Rectal smooth muscle tissue (tissue), 1 donor: Measurements from ENCODE around the gene AK2.

Source experiments
- H3K27ac ChIP-seq: one replicate; pipeline ENCODE4 v1.7.0; 2013; ENCODE audit warnings: low read depth, low read length, inconsistent platforms
- H3K27me3 ChIP-seq: one replicate; pipeline ENCODE4 v1.7.0; 2013; ENCODE audit warnings: low read length; ENCODE audit not compliant: control insufficient read depth, insufficient read depth
- H3K36me3 ChIP-seq: one replicate; pipeline ENCODE4 v1.7.0; 2013; ENCODE audit warnings: low read length; ENCODE audit not compliant: control insufficient read depth, insufficient read depth
- H3K4me1 ChIP-seq: one replicate; pipeline ENCODE4 v1.7.0; 2013; ENCODE audit warnings: low read length; ENCODE audit not compliant: control insufficient read depth, insufficient read depth
- H3K4me3 ChIP-seq: one replicate; pipeline ENCODE4 v1.7.0; 2013; ENCODE audit warnings: low read length
- H3K9ac ChIP-seq: one replicate; pipeline ENCODE4 v1.7.0; 2013; ENCODE audit warnings: low read length

The AK2 gene

DNA sequence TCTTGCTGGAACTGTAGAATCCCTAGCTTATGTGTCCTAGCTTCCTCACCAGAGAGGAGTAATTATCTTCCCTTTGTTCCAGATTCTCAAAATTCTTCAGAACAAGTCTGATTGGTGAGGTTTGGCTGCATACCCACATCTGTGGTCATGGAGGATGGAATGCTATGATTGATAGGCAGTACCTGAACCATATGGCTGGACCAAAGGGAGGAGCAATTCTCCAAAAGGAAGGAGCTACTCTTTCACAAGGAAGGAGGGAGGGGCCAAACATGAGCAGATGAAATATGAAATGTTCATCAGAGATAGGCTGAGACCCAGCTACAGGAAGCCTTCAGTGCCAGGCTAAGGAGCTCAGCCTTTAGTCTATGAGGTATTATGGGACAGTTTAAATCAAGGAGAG is 67.1 kb downstream of the AK2 start:
- no peaks in the 10 kb centered on the region for H3K36me3 ChIP-seq
- no peak overlapping the region for H3K4me3 ChIP-seq
- no peak overlapping the region for H3K27ac ChIP-seq
- H3K27me3 ChIP-seq = peaks cover 2% of the 10 kb centered on the region
- H3K9ac ChIP-seq = no peak overlapping the region
- peaks cover 2% of the 10 kb centered on the region for H3K4me1 ChIP-seq

DNA sequence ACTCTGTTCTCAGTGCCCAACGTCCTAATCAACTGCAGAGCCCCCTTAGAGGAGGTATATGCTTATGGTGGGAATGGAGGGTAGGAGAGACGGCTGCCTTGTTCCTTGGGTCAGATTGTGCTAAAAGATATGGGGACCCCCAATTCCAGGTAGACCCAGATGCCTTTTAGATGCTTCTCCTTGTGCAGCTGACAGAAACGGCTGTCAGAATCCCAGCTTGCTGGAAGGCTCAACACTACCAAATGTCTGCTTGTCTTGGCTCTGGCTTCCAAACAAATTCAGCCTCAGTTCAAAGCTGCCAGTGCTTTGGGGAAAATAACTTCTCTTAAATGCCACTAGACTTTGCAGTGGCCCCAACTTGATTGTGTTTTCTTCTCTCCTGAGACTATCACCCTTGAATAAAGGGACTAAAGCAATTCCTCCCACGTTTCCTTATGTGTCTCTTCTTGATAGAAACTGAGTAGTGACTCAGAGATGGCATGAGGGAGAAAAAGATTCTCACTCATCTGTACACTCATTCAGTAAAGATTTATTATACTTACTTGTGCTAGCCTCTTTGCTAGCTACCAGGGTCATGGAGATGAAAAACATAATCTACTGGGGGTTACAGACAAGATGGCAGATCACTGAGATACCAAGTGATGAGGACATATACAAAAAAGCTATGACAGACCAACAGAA is 68.7 kb downstream of the AK2 start:
- Histone ChIP-seq H3K4me1 (peaks cover 2% of the 10 kb centered on the region), H3K27ac (no peak overlapping the region), H3K4me3 (no peak overlapping the region), H3K27me3 (peaks cover 2% of the 10 kb centered on the region), H3K36me3 (no peaks in the 10 kb centered on the region), H3K9ac (no peak overlapping the region)

DNA sequence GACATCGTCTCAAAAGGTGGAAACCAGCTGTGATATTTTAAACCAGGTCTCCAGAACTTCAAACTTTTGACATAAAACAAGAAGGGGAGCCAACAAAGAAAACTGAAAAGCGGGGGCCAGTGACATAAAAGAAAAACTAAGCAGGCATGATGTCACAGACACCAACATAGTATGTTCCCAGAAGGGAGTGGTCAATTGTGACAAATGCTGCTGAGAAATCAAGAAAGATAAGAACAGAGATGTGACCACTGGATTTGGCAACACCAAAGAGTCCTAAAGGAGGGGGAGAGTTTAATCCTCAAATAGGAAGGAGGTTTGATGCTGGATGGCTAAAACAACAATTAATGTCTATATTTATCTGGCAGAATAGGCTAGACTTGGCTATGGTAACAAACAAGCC is 69.8 kb downstream of the AK2 start:
- Histone ChIP-seq H3K36me3 (no peaks in the 10 kb centered on the region), H3K27me3 (no peaks in the 10 kb centered on the region), H3K4me3 (no peak overlapping the region), H3K4me1 (peaks cover 3% of the 10 kb centered on the region), H3K27ac (no peak overlapping the region), H3K9ac (no peak overlapping the region)

DNA sequence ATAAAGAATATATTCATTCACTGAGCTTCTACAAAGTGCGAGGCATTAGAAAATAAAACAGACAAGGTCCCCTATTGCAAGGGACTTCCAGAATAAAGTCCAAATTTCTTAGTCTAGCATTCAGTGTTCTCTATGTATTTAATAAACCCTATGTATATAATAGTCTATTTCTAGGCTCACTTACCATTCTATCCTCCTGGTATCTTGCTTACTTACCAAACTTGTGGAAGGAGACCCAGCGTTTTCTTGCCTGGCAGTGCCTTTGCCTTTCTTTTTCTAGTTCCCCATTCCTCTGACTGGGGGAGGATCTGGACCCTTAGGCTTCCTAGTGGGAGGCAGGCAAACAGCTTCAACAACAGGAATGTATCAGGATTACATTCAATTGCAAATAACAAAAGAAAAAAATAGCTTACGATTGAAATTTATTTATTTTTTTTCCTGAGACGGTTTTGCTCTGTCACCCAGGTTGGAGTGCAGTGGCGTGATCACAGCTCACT is 71.4 kb downstream of the AK2 start:
- H3K27ac ChIP-seq = peak overlapping the region; percentile 94
- H3K36me3 ChIP-seq = no peaks in the 10 kb centered on the region
- H3K27me3 ChIP-seq = no peaks in the 10 kb centered on the region
- peak overlapping the region; percentile 48 for H3K4me3 ChIP-seq
- H3K9ac ChIP-seq = no peak overlapping the region
- peaks cover 3% of the 10 kb centered on the region for H3K4me1 ChIP-seq

DNA sequence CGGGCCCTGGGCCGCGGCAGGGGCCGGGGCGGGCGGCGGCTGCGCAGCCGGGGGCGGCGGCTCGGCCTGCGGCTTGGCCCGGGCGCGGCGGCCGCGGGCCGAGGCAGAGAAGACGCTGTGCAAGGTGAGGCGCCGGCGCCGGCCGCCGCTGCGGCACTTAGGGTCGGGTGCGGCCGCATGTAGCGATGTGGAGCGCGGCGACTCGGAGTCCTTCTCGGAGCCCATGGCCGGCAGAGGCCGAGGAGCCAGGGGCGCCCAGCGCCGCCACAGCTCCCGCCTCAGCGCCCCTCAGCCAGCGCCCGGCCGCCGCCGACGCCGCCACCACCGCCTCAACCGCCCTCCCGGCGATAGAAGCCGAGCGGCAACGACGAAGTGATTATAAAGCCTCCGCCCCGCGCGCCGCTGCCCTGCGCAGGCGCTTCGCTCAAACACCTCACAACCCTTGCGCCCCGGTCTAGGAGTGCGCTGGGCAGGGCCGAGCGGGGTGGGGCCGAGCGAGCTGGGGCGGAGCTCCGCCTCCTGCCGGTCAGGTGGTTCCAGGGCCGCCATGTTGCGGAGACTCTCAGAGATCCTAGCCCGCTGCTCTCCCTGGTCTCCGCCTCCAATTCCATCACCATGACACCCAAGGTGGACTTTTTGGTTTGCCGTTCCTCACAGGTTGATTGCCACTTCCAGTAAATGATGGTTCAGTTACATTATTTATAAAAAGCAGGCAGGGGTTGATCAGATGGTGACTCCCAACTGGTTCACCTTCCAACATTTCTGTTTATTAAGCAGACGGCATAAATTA is 72.0 kb downstream of the AK2 start, which contains the start of gene RNF19B:
Gene RNF19B, minus strand, starts transcription at position 349 of the 790 bp plus-strand sequence. Its CDS starts 124 bp downstream, at position 225.
- no peaks in the 10 kb centered on the region for H3K27me3 ChIP-seq
- H3K36me3 ChIP-seq = no peaks in the 10 kb centered on the region
- peak within 1 kb of the TSS; percentile 57 for H3K9ac ChIP-seq
- peak within 1 kb of the TSS; percentile 90 for H3K4me3 ChIP-seq
- peaks cover 3% of the 10 kb centered on the region for H3K4me1 ChIP-seq
- H3K27ac ChIP-seq = peak within 1 kb of the TSS; percentile 94

DNA sequence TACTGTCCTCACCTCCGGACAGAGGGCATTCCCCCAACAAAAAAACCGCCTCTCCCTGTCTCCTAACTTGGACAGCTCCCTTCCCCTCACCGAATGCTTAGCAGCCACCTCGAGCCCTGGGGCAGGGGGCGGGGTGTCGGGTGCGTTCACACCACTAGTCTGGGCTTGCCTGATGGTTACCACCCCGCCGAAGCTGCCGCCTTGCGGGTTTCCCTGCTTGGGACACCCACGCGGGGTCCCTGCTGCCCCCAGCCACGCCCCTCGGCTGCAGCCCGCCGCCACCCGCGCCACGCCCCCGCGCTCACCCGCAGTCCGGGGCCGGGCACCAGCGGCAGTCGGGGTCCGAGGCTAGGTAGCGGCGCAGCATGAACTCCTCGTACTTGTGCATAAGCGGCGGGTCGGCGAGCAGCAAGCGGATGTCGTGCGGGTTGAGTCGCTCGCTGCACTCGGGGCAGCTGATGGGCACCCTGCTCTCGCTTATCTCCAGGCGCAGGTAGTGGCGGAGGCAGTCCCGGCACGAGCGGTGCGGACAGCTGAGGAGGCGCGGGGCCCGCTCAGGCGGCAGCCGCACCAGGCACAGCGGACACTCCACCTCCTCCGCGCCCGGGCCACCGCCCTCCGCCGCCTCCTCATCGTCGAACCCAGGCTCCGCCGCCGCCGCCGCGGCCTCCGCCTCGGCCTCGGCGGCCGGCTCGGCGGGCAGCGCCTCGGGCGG is 72.8 kb downstream of the AK2 start:
- peaks cover 3% of the 10 kb centered on the region for H3K4me1 ChIP-seq
- H3K27ac ChIP-seq = peak overlapping the region; percentile 86
- H3K36me3 ChIP-seq = no peaks in the 10 kb centered on the region
- H3K27me3 ChIP-seq = no peaks in the 10 kb centered on the region
- H3K9ac ChIP-seq = peak overlapping the region; percentile 57
- peak overlapping the region; percentile 90 for H3K4me3 ChIP-seq

DNA sequence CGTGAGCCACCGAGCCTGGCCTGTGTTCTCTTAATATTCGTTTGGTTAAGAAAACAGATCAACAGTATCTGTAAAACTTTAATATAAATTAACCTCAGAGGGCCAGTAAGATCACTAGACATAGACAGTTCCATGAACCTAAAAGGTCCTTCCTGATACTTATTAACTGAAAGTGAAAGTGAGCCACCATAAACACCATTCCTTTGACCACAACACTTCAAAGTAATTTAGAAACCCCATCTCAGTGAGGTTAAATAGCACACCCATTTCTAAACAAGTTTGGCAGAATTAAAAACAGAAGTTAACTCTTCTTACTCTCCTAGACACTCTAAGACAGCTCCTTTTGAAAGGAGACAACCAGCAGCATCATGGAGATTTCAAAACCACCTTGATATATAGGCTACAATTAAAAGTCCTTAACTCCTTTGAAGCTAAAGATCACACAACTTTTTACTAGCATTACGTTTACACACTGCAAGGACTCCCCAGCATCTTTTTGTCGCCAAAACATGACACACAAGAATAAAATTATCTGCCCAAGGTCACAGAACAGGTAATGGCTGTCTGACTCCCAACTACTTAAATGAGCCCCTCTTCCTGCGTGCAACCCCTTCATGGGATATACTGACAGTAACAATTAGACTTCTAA is 74.3 kb downstream of the AK2 start:
- H3K4me1 ChIP-seq = peaks cover 3% of the 10 kb centered on the region
- no peaks in the 10 kb centered on the region for H3K36me3 ChIP-seq
- no peak overlapping the region for H3K27ac ChIP-seq
- H3K4me3 ChIP-seq = peak overlapping the region; percentile 90
- no peak overlapping the region for H3K9ac ChIP-seq
- no peaks in the 10 kb centered on the region for H3K27me3 ChIP-seq

DNA sequence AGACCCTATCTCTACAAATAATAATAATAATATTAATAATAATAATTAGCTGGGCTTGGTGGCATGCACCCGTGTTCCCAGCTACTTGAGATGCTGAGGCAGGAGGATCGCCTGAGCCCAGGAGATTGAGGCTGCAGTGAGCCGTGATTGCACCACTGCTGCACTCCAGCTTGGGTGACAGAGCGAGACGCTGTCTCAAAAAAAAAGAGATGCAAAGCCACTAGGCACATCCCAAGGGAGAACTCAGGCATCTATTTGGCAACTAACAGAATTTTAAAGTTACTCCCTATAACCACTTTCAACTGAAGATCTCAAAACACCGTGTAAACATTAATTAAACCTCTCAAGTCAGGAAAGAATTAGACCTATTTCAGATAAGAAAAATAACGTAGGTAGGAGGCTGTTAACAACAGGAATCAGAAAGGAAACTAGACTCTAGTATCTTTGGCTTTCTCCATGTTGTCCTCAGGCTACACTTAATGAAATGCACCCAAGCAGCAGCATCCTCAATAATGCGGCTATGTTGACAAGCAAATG is 75.8 kb downstream of the AK2 start:
- H3K4me3 ChIP-seq = no peak overlapping the region
- H3K27me3 ChIP-seq = no peaks in the 10 kb centered on the region
- H3K27ac ChIP-seq = no peak overlapping the region
- H3K9ac ChIP-seq = no peak overlapping the region
- peaks cover 3% of the 10 kb centered on the region for H3K4me1 ChIP-seq
- no peaks in the 10 kb centered on the region for H3K36me3 ChIP-seq

DNA sequence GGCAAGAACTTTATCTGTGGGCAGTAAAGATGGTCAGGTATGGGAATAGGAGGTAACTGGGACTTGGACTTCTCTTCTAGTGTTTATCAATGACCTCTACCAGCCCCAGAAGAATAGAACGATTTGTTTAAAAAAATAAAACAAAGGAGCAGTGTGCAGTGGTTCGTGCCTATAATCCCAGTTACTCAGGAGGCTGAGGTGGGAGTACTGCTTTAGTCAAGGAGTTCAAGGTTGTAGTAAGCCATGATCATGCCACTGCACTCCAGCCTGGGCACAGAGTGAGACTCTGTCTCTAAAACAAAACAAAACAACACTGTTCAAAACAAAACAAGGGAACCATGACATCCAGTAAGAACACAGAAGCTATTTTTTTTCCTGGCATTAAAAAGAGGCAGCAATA is 76.3 kb downstream of the AK2 start:
- Histone ChIP-seq H3K36me3 (no peaks in the 10 kb centered on the region), H3K4me3 (no peak overlapping the region), H3K4me1 (peaks cover 3% of the 10 kb centered on the region), H3K27ac (no peak overlapping the region), H3K9ac (no peak overlapping the region), H3K27me3 (no peaks in the 10 kb centered on the region)

DNA sequence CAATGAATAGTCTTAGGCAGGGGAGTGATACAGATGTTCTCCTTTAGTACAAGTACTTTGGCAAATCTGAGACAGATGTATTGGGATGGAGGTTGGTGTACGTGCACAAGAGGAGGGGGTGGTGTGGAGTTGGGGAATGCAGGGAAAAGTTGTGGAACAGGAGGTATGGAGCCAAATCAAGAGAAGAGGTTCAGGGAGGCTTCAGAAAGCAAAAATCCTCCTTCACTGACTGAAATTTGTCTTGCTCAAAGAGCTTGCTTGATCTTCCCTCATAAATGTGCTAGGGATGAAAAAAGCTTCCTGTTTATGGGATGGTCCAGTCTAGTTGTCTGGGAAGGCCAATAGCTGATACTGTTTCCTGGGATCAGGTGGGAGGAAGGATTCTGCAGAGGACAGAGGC is 77.9 kb downstream of the AK2 start:
- Histone ChIP-seq H3K27me3 (no peaks in the 10 kb centered on the region), H3K36me3 (no peaks in the 10 kb centered on the region), H3K9ac (no peak overlapping the region), H3K27ac (no peak overlapping the region), H3K4me3 (no peak overlapping the region), H3K4me1 (peaks cover 3% of the 10 kb centered on the region)
